HG03565 (cell line): ENCODE results near the gene DOK5.

ENCODE experiments used
- ATAC-seq: cut with Tn5 transposase; IDR thresholded peaks from one replicate; pipeline ENCODE4 v1.9.1; 2021; ENCODE audit warnings: mild to moderate bottlenecking, moderate library complexity; ENCODE audit not compliant: unreplicated experiment

DOK5 gene

GRCh38 chr20:54555150-54555549 is 79.8 kb downstream of the DOK5 start:
- ATAC-seq: no peak

GRCh38 chr20:54556406-54556805 is 81.0 kb downstream of the DOK5 start:
- no peak for ATAC-seq

- no peak for ATAC-seq
These were observed 82.6 kb downstream of the DOK5 start for GRCh38 chr20:54557806-54558590.

- ATAC-seq: no peak
These were observed 84.5 kb downstream of the DOK5 start for GRCh38 chr20:54559890-54560289.

- no peak for ATAC-seq
These were observed 85.0 kb downstream of the DOK5 start for GRCh38 chr20:54560357-54560756.

GRCh38 chr20:54565255-54565654 is 89.9 kb downstream of the DOK5 start:
- no peak for ATAC-seq

GRCh38 chr20:54566031-54566688 is 90.8 kb downstream of the DOK5 start:
- ATAC-seq: no peak

GRCh38 chr20:54570561-54570960 is 95.2 kb downstream of the DOK5 start:
- ATAC-seq: no peak

GRCh38 chr20:54572665-54573435 is 97.5 kb downstream of the DOK5 start:
- ATAC-seq: no peak

- ATAC-seq: no peak
These were observed 98.4 kb downstream of the DOK5 start for GRCh38 chr20:54573838-54574237.

- ATAC-seq: no peak
These were observed 101.1 kb downstream of the DOK5 start for GRCh38 chr20:54576518-54576917.

- ATAC-seq: no peak
These were observed 102.2 kb downstream of the DOK5 start for GRCh38 chr20:54577637-54578036.

- no peak for ATAC-seq
These were observed 109.8 kb downstream of the DOK5 start for GRCh38 chr20:54585217-54585616.

GRCh38 chr20:54587408-54587807 is 112.0 kb downstream of the DOK5 start:
- no peak for ATAC-seq

GRCh38 chr20:54589402-54590030 is 114.1 kb downstream of the DOK5 start:
- no peak for ATAC-seq

GRCh38 chr20:54590856-54591255 is 115.5 kb downstream of the DOK5 start:
- no peak for ATAC-seq

GRCh38 chr20:54596651-54597050 is 121.3 kb downstream of the DOK5 start:
- no peak for ATAC-seq

GRCh38 chr20:54598352-54598751 is 123.0 kb downstream of the DOK5 start:
- ATAC-seq: no peak

GRCh38 chr20:54600634-54601033 is 125.2 kb downstream of the DOK5 start:
- ATAC-seq: no peak

GRCh38 chr20:54601831-54602515 is 126.6 kb downstream of the DOK5 start:
- ATAC-seq: no peak

- ATAC-seq: no peak
These were observed 129.9 kb downstream of the DOK5 start for GRCh38 chr20:54605319-54605718.
